Neural cell (in vitro differentiated cells): ENCODE results near the gene GYS2. TPM values are rescaled to one million over a fixed set of nuclear protein-coding genes. Genes with fewer than 3 reads are reported as not detected.

Source experiments
- H2AFZ ChIP-seq: fragments of 200-600, 300-800 bp; sonication (generic), shearing (Covaris generic); 2 replicates; pipeline ENCODE4 v1.6.0; 2014; ENCODE audit warnings: low read depth, mild to moderate bottlenecking, antibody characterized with exemption, low read length, moderate library complexity
- H3F3A ChIP-seq: fragments of 200-600 bp; shearing (Covaris generic); 2 replicates; pipeline ENCODE4 v1.6.1; 2016; ENCODE audit warnings: mild to moderate bottlenecking, moderate library complexity, mixed read lengths, antibody characterized with exemption, low read length; ENCODE audit not compliant: insufficient read depth, poor library complexity, severe bottlenecking
- H3K27ac ChIP-seq: fragments of 200-600, 300-800 bp; sonication (generic), shearing (Covaris generic); 2 replicates; pipeline ENCODE4 v1.5.1; 2014; ENCODE audit warnings: mild to moderate bottlenecking, low read length, moderate library complexity
- H3K27me3 ChIP-seq: fragments of 300-800, 200-600 bp; sonication (generic), shearing (Covaris generic); 2 replicates; pipeline ENCODE4 v1.6.0; 2014; ENCODE audit warnings: mild to moderate bottlenecking, low read depth, low read length, moderate library complexity; ENCODE audit not compliant: insufficient read depth
- H3K36me3 ChIP-seq: fragments of 300-800, 200-600 bp; sonication (generic), shearing (Covaris generic); 2 replicates; pipeline ENCODE4 v1.5.1; 2014; ENCODE audit warnings: mild to moderate bottlenecking, antibody characterized with exemption, low read length, moderate library complexity; ENCODE audit not compliant: insufficient read depth
- H3K4me2 ChIP-seq: fragments of 300-800, 200-600 bp; sonication (generic), shearing (Covaris generic); 2 replicates; pipeline ENCODE4 v1.6.0; 2014; ENCODE audit warnings: mild to moderate bottlenecking, low read length
- H3K4me3 ChIP-seq: fragments of 300-800, 200-600 bp; sonication (generic), shearing (Covaris generic); 2 replicates; pipeline ENCODE4 v1.5.1; 2014; ENCODE audit warnings: mild to moderate bottlenecking, low read length, moderate library complexity
- H3K79me2 ChIP-seq: fragments of 200-600 bp; shearing (Covaris generic); replicated peaks from 2 replicates; pipeline ENCODE4 v1.6.0; 2014; ENCODE audit warnings: mild to moderate bottlenecking, low read length, moderate library complexity; ENCODE audit not compliant: insufficient read depth
- H3K9ac ChIP-seq: fragments of 300-800, 200-600 bp; sonication (generic), shearing (Covaris generic); 2 replicates; pipeline ENCODE4 v1.6.1; 2016; ENCODE audit warnings: mild to moderate bottlenecking, low read length, mixed read lengths
- H3K9me2 ChIP-seq: fragments of 200-600 bp; shearing (Covaris generic); 2 replicates; pipeline ENCODE4 v1.6.1; 2016; ENCODE audit warnings: mild to moderate bottlenecking, low read length, mixed read lengths; ENCODE audit not compliant: insufficient read depth
- H3K9me3 ChIP-seq: fragments of 200-600, 300-800 bp; sonication (generic), shearing (Covaris generic); 2 replicates; pipeline ENCODE4 v1.6.1; 2016; ENCODE audit warnings: mild to moderate bottlenecking, mixed run types, low read length, moderate library complexity, mixed read lengths
- H4K20me1 ChIP-seq: fragments of 200-600 bp; shearing (Covaris generic); 2 replicates; pipeline ENCODE4 v1.6.1; 2016; ENCODE audit warnings: mild to moderate bottlenecking, mixed run types; ENCODE audit not compliant: insufficient read depth
- CTCF ChIP-seq: fragments of 450-650 bp; IDR thresholded peaks from 2 replicates; pipeline ENCODE4 v1.5.1; 2014; ENCODE audit warnings: antibody characterized with exemption, mild to moderate bottlenecking, moderate library complexity; ENCODE audit not compliant: poor library complexity, severe bottlenecking
- EP300 ChIP-seq: fragments of 450-650 bp; conservative IDR thresholded peaks from 2 replicates; pipeline ENCODE4 v1.6.1; 2014; ENCODE audit warnings: antibody characterized with exemption, mild to moderate bottlenecking, moderate library complexity; ENCODE audit not compliant: poor library complexity, severe bottlenecking
- MXI1 ChIP-seq: fragments of 450-650 bp; conservative IDR thresholded peaks from 2 replicates; pipeline ENCODE4 v1.6.1; 2014; ENCODE audit warnings: antibody characterized with exemption, mild to moderate bottlenecking; ENCODE audit not compliant: poor library complexity, severe bottlenecking
- POLR2AphosphoS5 ChIP-seq: IDR thresholded peaks from 2 replicates; pipeline ENCODE4 v1.6.1; 2012
- RAD21 ChIP-seq: fragments of 450-650 bp; conservative IDR thresholded peaks from 2 replicates; pipeline ENCODE4 v1.6.1; 2014; ENCODE audit warnings: antibody characterized with exemption, mild to moderate bottlenecking, moderate library complexity
- REST ChIP-seq: IDR thresholded peaks from 2 replicates; pipeline ENCODE4 v1.6.1; 2012; ENCODE audit warnings: borderline replicate concordance
- SMC3 ChIP-seq: fragments of 450-650 bp; conservative IDR thresholded peaks from 2 replicates; pipeline ENCODE4 v1.6.1; 2014; ENCODE audit warnings: antibody characterized with exemption, mild to moderate bottlenecking, moderate library complexity; ENCODE audit not compliant: poor library complexity
- TAF1 ChIP-seq: IDR thresholded peaks from 2 replicates; pipeline ENCODE4 v1.6.1; 2012; ENCODE audit warnings: low read depth
- polyA plus RNA-seq: library from polyadenylated mRNA; depleted of rRNA; stranded (reverse); fragments of >200 nt; gene quantifications from 2 replicates; pipeline ENCODE4 v1.2.3, GENCODE V29; 2014

GYS2 gene
- polyA plus RNA-seq, 1 donor from 2014 or later, result not detected

GRCh38 chr12:21553329-21553675, 51.3 kb downstream of the GYS2 start:
- no peak overlapping the region for H3K4me3 ChIP-seq
- H3K9me3 ChIP-seq, result no peaks in the 10 kb centered on the region
- no peaks in the 10 kb centered on the region for H3K27me3 ChIP-seq
- no peaks in the 10 kb centered on the region for H3F3A ChIP-seq
- no peak overlapping the region for H2AFZ ChIP-seq
- H3K36me3 ChIP-seq, result no peaks in the 10 kb centered on the region
- no peaks in the 10 kb centered on the region for H3K9me2 ChIP-seq
- no peaks in the 10 kb centered on the region for H4K20me1 ChIP-seq
- H3K4me2 ChIP-seq, result no peak overlapping the region
- no peak overlapping the region for H3K9ac ChIP-seq
- H3K79me2 ChIP-seq, result no peaks in the 10 kb centered on the region
- no peak overlapping the region for H3K27ac ChIP-seq
- TF ChIP-seq EP300 (no peak), REST (no peak), RAD21 (no peak), SMC3 (no peak), CTCF (no peak), POLR2AphosphoS5 (no peak), MXI1 (no peak), TAF1 (no peak)

- no peak overlapping the region for H3K27ac ChIP-seq
These were observed 51.9 kb downstream of the GYS2 start for GRCh38 chr12:21552635-21553328.

GRCh38 chr12:21551841-21552465, 52.7 kb downstream of the GYS2 start:
- H3K27me3 ChIP-seq, result no peaks in the 10 kb centered on the region
- H3K27ac ChIP-seq, result no peak overlapping the region
- no peak overlapping the region for H3K4me3 ChIP-seq
- H3K9me2 ChIP-seq, result no peaks in the 10 kb centered on the region
- H2AFZ ChIP-seq, result no peak overlapping the region
- H3F3A ChIP-seq, result no peaks in the 10 kb centered on the region
- H3K36me3 ChIP-seq, result no peaks in the 10 kb centered on the region
- no peak overlapping the region for H3K9ac ChIP-seq
- no peaks in the 10 kb centered on the region for H3K9me3 ChIP-seq
- no peaks in the 10 kb centered on the region for H4K20me1 ChIP-seq
- no peak overlapping the region for H3K4me2 ChIP-seq
- no peak for TF ChIP-seq EP300
- TF ChIP-seq POLR2AphosphoS5, result no peak
- no peak for TF ChIP-seq CTCF
- H3K79me2 ChIP-seq, result no peaks in the 10 kb centered on the region

More at GRCh38 chr12:21552635-21553328, 51.9 kb downstream of the GYS2 start:
- H2AFZ ChIP-seq, result no peak overlapping the region
- no peak for TF ChIP-seq TAF1
- no peak for TF ChIP-seq RAD21
- H3K27me3 ChIP-seq, result no peaks in the 10 kb centered on the region
- H3K9me2 ChIP-seq, result no peaks in the 10 kb centered on the region
- no peaks in the 10 kb centered on the region for H3K9me3 ChIP-seq
- H3K4me3 ChIP-seq, result no peak overlapping the region
- no peaks in the 10 kb centered on the region for H3K79me2 ChIP-seq
- no peaks in the 10 kb centered on the region for H3K36me3 ChIP-seq
- H3K4me2 ChIP-seq, result no peak overlapping the region
- H3F3A ChIP-seq, result no peaks in the 10 kb centered on the region
- H4K20me1 ChIP-seq, result no peaks in the 10 kb centered on the region
- no peak overlapping the region for H3K9ac ChIP-seq
